Activated T-cell treated with anti-CD3 and anti-CD28 coated beads, Interleukin-2, amount 50 U/mL, for 24 hours (primary cell): Measurements from ENCODE around the gene EMILIN1.

Source experiments
- DNase-seq: peaks from one replicate; pipeline ENCODE4 v3.0.0-alpha.2; 2020
- H3K27ac Mint-ChIP-seq: 2 replicates; pipeline ENCODE4 v1.8.0; 2020; ENCODE audit warnings: mild to moderate bottlenecking, mixed read lengths
- H3K27me3 Mint-ChIP-seq: 2 replicates; pipeline ENCODE4 v1.8.0; 2020; ENCODE audit warnings: mixed read lengths
- H3K36me3 Mint-ChIP-seq: 2 replicates; pipeline ENCODE4 v1.8.0; 2020; ENCODE audit warnings: low read depth, mixed read lengths
- H3K4me1 Mint-ChIP-seq: 2 replicates; pipeline ENCODE4 v1.8.0; 2020; ENCODE audit warnings: low read depth, mixed read lengths
- H3K4me3 Mint-ChIP-seq: 2 replicates; pipeline ENCODE4 v1.8.0; 2020; ENCODE audit warnings: mild to moderate bottlenecking, moderate library complexity, mixed read lengths
- H3K9me3 Mint-ChIP-seq: 2 replicates; pipeline ENCODE4 v1.8.0; 2020; ENCODE audit warnings: mixed read lengths

The EMILIN1 gene

GRCh38 chr2:27091746-27092695 lies 13.6 kb downstream of the EMILIN1 start:
- Mint-ChIP-seq H3K27me3 (no peaks in the 10 kb centered on the region), H3K36me3 (no peaks in the 10 kb centered on the region), H3K4me1 (peaks cover 22% of the 10 kb centered on the region), H3K9me3 (no peaks in the 10 kb centered on the region), H3K27ac (no peak overlapping the region), H3K4me3 (no peak overlapping the region)
- no peak for DNase-seq

GRCh38 chr2:27092696-27093429 lies 14.4 kb downstream of the EMILIN1 start:
- DNase-seq: no peak
- Mint-ChIP-seq H3K27me3 (no peaks in the 10 kb centered on the region), H3K9me3 (no peaks in the 10 kb centered on the region), H3K4me1 (peaks cover 15% of the 10 kb centered on the region), H3K4me3 (no peak overlapping the region), H3K27ac (no peak overlapping the region), H3K36me3 (no peaks in the 10 kb centered on the region)

- DNase-seq: no peak
- peaks cover 16% of the 10 kb centered on the region for H3K4me1 Mint-ChIP-seq
- no peaks in the 10 kb centered on the region for H3K9me3 Mint-ChIP-seq
- no peaks in the 10 kb centered on the region for H3K27me3 Mint-ChIP-seq
- no peak overlapping the region for H3K4me3 Mint-ChIP-seq
- H3K27ac Mint-ChIP-seq: no peak overlapping the region
- H3K36me3 Mint-ChIP-seq: peaks cover under 1% of the 10 kb centered on the region
Measured at GRCh38 chr2:27093430-27094352, 15.3 kb downstream of the EMILIN1 start.

- H3K9me3 Mint-ChIP-seq: no peaks in the 10 kb centered on the region
- H3K4me1 Mint-ChIP-seq: peaks cover 16% of the 10 kb centered on the region
- H3K4me3 Mint-ChIP-seq: no peak overlapping the region
- H3K27me3 Mint-ChIP-seq: no peaks in the 10 kb centered on the region
- peaks cover 5% of the 10 kb centered on the region for H3K36me3 Mint-ChIP-seq
- DNase-seq: no peak
- H3K27ac Mint-ChIP-seq: no peak overlapping the region
Measured at GRCh38 chr2:27094353-27094984, 16.1 kb downstream of the EMILIN1 start.

GRCh38 chr2:27095427-27095744 lies 17.0 kb downstream of the EMILIN1 start:
- no peaks in the 10 kb centered on the region for H3K27me3 Mint-ChIP-seq
- no peak overlapping the region for H3K27ac Mint-ChIP-seq
- H3K4me1 Mint-ChIP-seq: peaks cover 16% of the 10 kb centered on the region
- no peak overlapping the region for H3K4me3 Mint-ChIP-seq
- DNase-seq: no peak
- H3K36me3 Mint-ChIP-seq: peaks cover 9% of the 10 kb centered on the region
- H3K9me3 Mint-ChIP-seq: no peaks in the 10 kb centered on the region

GRCh38 chr2:27095745-27096651 lies 17.6 kb downstream of the EMILIN1 start:
- DNase-seq: peak; percentile 64
- peaks cover 16% of the 10 kb centered on the region for H3K4me1 Mint-ChIP-seq
- H3K4me3 Mint-ChIP-seq: peak overlapping the region; percentile 51
- no peaks in the 10 kb centered on the region for H3K9me3 Mint-ChIP-seq
- H3K36me3 Mint-ChIP-seq: peaks cover 9% of the 10 kb centered on the region
- no peak overlapping the region for H3K27ac Mint-ChIP-seq
- no peaks in the 10 kb centered on the region for H3K27me3 Mint-ChIP-seq

- H3K27ac Mint-ChIP-seq: no peak overlapping the region
- H3K36me3 Mint-ChIP-seq: peaks cover 9% of the 10 kb centered on the region
- DNase-seq: no peak
- H3K9me3 Mint-ChIP-seq: no peaks in the 10 kb centered on the region
- no peak overlapping the region for H3K4me3 Mint-ChIP-seq
- no peaks in the 10 kb centered on the region for H3K27me3 Mint-ChIP-seq
- H3K4me1 Mint-ChIP-seq: peaks cover 16% of the 10 kb centered on the region
Measured at GRCh38 chr2:27096748-27097297, 18.4 kb downstream of the EMILIN1 start.

GRCh38 chr2:27097341-27097740 lies 18.9 kb downstream of the EMILIN1 start:
- Mint-ChIP-seq H3K27me3 (no peaks in the 10 kb centered on the region), H3K4me1 (peaks cover 16% of the 10 kb centered on the region), H3K9me3 (no peaks in the 10 kb centered on the region), H3K27ac (no peak overlapping the region), H3K4me3 (no peak overlapping the region), H3K36me3 (peaks cover 9% of the 10 kb centered on the region)
- no peak for DNase-seq

- no peak overlapping the region for H3K4me3 Mint-ChIP-seq
- no peak overlapping the region for H3K27ac Mint-ChIP-seq
- H3K27me3 Mint-ChIP-seq: peaks cover 6% of the 10 kb centered on the region
- peaks cover 16% of the 10 kb centered on the region for H3K4me1 Mint-ChIP-seq
- no peaks in the 10 kb centered on the region for H3K9me3 Mint-ChIP-seq
- peaks cover 9% of the 10 kb centered on the region for H3K36me3 Mint-ChIP-seq
- no peak for DNase-seq
Measured at GRCh38 chr2:27099334-27099955, 21.0 kb downstream of the EMILIN1 start.

GRCh38 chr2:27100036-27100435 lies 21.6 kb downstream of the EMILIN1 start:
- no peak for DNase-seq
- H3K27me3 Mint-ChIP-seq: peaks cover 10% of the 10 kb centered on the region
- H3K36me3 Mint-ChIP-seq: peaks cover 9% of the 10 kb centered on the region
- H3K4me1 Mint-ChIP-seq: peaks cover 16% of the 10 kb centered on the region
- no peak overlapping the region for H3K4me3 Mint-ChIP-seq
- no peaks in the 10 kb centered on the region for H3K9me3 Mint-ChIP-seq
- H3K27ac Mint-ChIP-seq: no peak overlapping the region

GRCh38 chr2:27102329-27102728 lies 23.9 kb downstream of the EMILIN1 start:
- peaks cover 17% of the 10 kb centered on the region for H3K27me3 Mint-ChIP-seq
- no peaks in the 10 kb centered on the region for H3K9me3 Mint-ChIP-seq
- peaks cover 9% of the 10 kb centered on the region for H3K36me3 Mint-ChIP-seq
- H3K4me1 Mint-ChIP-seq: peaks cover 2% of the 10 kb centered on the region
- no peak overlapping the region for H3K27ac Mint-ChIP-seq
- H3K4me3 Mint-ChIP-seq: no peak overlapping the region
- no peak for DNase-seq

- H3K27me3 Mint-ChIP-seq: peaks cover 17% of the 10 kb centered on the region
- no peaks in the 10 kb centered on the region for H3K36me3 Mint-ChIP-seq
- no peak for DNase-seq
- no peak overlapping the region for H3K4me3 Mint-ChIP-seq
- H3K27ac Mint-ChIP-seq: no peak overlapping the region
- no peaks in the 10 kb centered on the region for H3K9me3 Mint-ChIP-seq
- no peaks in the 10 kb centered on the region for H3K4me1 Mint-ChIP-seq
Measured at GRCh38 chr2:27105981-27106380, 27.6 kb downstream of the EMILIN1 start.

- H3K9me3 Mint-ChIP-seq: no peaks in the 10 kb centered on the region
- DNase-seq: no peak
- H3K4me1 Mint-ChIP-seq: no peaks in the 10 kb centered on the region
- peaks cover 17% of the 10 kb centered on the region for H3K27me3 Mint-ChIP-seq
- no peak overlapping the region for H3K4me3 Mint-ChIP-seq
- H3K27ac Mint-ChIP-seq: no peak overlapping the region
- H3K36me3 Mint-ChIP-seq: no peaks in the 10 kb centered on the region
Measured at GRCh38 chr2:27108221-27108620, 29.8 kb downstream of the EMILIN1 start.
